Kasumi-1 (cell line): Measurements from ENCODE around the gene IL31RA.

ENCODE experiments used
- DNase-seq, 2 experiments: peaks; one replicate each; lab custom pipeline; 2025; lab: John Stamatoyannopoulos, UW

IL31RA gene

DNA sequence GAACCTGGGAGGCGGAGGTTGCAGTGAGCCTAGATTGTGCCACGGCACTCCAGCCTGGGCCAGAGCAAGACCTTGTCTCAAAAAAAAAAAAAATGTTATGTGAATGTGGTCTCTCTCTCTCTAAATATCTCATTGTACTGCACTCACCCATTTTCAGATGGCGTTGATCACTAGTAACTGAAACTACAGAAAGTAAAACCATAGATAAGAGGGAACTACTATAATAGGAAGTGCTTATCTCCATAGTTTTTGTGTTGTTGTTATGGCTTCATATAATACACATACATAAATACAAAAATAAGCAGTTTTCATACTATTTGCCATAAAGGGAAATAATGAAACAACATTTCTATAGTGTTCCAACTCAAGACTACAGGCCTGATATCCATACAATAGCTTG, 9.1 kb downstream of the IL31RA start:
- DNase-seq, result no peak

DNA sequence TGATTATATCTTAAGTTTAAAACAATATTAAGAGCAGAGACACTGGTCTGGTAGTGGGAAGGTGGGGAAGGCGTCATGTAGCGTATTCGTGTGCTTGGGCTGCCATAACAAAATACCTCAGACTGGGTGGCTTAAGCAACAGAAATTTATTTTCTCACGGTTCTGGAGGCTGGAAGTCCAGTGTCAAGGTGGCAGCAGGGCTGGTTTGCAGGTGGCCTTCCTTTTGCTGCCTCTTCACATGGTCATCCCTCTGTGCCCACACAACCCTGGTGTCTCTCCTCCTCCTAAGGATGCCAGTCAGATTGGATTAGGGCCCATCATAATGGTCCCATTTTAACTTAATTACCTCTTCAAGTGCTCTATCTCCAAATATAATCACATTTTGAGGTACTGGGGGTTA, 9.6 kb downstream of the IL31RA start:
- DNase-seq, result no peak

DNA sequence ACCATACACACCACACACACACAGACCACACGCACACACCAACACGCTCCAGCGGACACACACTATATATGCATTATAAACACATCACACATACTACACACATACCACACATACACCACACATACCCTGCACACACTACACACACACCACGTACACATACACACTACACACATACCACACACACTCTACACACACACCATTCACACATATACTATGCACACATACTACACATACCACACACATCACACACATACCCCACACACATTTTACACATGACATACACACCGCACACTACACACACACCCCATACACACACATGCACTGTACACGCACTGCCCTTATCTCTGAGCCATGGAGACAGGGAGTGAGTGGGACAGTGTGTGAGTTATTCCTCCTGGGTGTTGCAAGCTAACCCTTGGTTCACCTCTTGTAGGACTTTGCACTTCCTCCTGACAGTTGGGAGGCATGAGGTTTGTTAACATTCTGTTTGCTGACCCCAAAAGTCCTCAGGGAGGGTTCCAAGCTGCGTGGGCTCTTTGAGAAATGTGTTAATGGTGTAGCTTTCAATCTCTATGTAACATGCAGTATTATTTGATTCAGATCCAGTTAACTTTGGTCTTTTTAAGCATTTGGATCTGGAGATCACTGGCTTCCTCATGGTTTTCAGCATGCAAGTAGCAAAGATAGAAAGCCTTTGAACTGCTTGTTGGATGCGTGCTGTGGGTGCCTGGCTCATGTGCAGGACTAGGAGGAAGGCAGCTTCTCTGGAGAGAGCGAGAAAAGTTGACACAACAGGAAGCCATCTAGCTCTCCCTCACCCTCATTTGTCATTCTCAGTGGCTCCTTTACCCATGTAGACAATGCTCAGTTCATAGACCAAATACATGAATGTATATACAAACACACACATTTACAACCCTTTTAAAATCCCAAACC, 13.7 kb downstream of the IL31RA start:
- DNase-seq, result peak; percentile 24 to 42

DNA sequence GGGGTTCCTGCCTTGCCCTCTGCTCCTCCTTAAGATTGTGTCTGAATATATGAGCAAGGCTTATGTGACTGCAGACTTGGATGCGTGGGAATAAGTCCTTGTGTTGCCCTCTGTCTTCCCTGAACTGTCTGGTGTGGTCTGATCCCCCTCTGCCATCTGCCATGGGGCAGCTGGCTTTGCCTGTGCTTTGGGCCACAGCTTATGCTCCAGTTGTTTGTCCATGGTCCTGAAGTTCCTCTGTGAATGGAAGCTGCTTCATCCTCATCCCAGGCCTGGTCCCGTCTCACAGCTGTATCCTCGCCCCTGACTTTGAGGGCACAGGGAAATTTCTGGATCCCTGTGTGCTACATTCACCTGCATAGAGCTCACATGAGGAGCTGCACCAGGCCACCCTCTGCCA, 14.7 kb downstream of the IL31RA start:
- peak; percentile 35 to 36 for DNase-seq

DNA sequence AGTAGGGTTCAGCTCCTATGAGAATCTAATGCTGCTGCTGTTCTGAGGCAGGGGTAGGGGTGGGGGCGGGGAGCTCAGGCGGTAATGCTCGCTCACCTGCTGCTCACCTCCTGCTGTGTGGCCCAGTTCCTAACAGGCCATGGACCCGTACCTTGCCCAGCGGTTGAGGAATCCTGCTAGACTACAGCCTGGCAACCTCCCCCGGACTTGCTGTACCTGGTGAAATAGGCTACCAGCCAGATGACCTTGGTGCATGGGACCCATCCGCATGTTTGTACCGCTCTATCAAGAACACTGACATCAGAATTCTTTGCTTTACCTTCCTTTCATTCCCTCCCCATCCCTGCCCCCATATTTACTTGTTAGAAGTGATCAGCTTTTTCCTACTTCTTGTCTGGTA, 15.3 kb downstream of the IL31RA start:
- DNase-seq, result no peak

DNA sequence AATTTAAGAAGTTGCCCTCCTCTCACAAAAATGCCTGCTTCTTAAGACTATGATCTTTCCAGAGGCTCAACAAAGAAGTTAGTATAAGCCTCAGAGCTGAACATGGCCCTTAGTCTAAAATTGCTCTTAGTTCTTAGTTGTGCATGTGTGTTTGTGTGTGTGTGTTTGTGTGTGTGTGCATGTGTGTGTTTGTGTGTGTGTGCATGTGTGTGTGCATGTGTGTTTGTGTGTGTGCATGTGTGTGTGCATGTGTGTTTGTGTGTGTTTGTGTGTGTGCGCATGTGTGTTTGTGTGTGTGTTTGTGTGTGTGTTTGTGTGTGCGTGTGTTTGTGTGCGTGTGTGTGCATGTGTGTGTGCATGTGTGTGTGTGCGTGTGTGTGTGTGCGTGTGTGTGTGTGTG, 15.8 kb downstream of the IL31RA start:
- no peak for DNase-seq

DNA sequence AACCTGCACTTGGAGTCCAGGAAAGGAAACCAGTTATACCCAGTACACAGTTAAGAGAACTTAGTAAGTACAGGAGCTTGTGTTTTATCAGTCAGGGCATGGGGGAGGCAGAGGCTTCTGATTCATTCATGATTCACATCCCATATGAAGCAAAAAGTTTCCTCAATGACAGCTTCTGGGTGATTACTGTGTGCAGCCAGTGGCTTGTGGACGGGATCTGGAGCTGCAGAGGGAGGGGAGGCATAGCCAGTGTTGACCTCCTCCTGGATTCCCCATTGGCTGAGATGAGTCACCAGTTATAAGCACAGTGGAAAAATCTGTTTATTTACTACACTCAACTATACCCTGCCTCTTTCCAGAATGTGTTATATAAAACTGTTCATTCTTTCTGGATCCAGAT, 17.7 kb downstream of the IL31RA start:
- DNase-seq, result peak; percentile 62 to 77

DNA sequence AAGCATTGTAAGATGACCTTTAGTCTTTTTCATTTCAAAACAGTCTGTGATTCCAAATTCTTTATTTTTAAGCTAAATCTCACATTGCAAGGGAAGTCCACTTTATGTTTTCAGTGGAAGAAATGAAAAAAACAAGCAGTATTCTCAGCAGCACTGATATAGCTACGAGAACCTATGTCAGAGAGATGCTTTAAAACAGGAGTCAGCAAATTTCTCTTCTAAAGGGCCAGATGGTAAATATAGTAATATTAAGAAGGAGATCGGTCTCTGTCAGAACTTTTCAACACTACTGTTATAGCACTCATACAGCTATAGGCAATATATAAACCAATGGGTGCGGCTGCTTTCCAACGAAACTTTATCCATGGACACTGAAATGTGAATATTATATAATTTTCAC, 18.7 kb downstream of the IL31RA start:
- DNase-seq, result no peak

DNA sequence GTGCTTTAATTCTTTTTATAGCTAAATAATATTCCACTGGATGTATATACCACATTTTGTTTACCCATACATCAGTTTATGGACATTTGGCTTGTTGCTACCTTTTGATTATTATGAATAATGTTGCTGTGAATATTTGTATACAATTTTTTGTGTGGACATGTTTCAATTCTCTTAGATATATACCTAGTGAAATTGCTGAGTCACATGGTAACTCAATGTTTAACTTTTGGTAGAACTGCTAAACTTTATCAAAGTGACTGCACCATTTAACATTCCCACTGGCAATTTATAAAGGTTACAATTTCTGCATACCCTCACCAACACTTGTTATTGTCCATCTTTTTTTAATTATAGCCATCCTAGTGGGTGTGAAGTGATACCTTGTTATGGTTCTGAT, 22.1 kb downstream of the IL31RA start:
- no peak for DNase-seq

DNA sequence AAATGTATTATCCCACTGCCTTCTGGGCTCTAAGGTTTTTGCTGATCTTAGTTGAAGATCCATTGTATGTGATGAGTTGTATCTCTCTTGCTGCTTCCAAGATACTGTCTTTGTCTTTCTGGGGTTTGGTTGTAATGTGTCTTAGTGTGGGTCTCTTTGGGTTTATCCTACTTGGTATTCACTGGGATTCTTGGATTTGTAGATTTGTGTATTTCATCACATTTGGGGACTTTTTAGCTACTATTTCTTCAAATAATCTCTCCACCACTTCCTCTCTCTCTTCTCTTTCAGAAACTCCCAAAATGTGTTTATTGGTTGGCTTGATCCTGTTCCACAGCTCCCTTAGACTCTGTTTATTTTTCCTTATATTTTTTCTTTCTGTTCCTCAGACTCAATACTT, 26.5 kb downstream of the IL31RA start:
- DNase-seq, result no peak

DNA sequence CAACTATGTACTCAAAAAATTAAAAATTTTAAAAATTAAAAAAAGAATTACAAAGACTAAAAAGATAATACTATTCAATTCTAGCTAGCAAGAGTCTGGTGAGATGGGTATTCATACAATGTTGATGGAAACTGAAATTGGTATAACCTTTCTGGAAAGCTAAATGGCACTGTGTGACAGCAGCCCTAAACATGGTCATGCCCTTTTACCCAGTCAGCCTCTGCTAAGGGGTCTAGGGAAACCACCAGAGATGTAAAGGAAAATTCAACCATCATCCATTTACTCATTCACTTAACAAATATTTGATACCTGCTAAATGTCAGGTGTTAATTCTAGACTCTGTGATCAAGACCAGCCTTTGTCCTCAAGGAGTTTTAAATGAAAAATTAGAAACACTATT, 29.3 kb downstream of the IL31RA start:
- DNase-seq, result no peak

DNA sequence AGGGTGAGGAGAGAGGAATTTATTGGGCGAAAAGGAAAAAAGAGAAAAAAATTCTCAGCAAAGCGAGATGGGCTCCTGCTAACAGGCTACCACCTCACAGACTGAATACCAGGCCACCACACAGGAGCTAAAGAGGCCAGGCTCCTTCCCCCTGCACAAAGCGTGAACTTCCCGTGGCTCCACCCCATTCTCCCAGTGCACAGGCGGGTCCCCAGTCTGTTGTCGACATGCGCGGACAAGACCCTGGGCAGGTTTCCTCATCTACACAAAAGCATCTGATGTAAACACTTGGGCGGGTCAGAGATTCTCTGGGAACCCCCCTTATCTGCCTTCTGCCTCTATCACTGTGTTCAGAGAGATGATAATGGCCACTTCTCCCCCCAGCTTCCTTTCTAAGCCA, 34.2 kb downstream of the IL31RA start:
- no peak for DNase-seq

DNA sequence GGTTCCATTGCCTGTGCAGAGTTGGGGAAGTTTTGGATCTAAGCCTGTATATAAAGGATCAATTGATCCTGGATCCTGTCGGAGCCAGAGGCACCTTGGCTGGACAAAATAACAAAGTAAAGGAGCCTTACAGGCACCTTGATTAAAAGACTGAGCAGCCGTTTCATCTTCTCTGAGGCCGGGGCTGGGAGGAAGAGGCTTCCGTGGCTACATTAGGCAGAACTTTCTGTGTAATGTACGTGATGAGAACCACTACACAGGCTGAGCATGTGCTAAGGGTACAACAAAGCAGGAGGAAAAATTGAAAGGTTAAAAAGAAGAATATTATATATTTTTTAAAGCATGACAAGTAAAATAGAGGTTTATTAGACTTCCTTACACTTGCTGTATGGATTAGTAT, 37.0 kb downstream of the IL31RA start:
- DNase-seq, result no peak

DNA sequence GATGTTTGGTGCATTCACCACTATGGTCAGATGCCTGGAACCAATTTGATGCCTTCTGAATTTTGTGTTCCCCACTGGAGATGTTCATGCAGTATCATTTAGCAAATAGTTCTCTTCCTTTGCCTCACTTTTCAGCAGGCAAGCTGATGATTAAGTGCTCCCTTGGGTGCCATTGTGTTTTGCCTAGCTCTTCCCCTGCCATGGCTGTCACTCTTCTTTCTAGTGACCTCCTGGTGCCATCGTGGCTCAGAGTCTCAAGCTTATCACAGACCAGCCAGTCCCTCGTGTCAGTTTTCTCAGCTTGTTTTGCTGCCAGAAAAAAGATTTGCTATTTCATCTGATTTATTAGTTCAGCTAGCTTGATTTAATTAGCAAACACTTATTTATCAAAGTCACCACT, 41.3 kb downstream of the IL31RA start:
- DNase-seq, result no peak

DNA sequence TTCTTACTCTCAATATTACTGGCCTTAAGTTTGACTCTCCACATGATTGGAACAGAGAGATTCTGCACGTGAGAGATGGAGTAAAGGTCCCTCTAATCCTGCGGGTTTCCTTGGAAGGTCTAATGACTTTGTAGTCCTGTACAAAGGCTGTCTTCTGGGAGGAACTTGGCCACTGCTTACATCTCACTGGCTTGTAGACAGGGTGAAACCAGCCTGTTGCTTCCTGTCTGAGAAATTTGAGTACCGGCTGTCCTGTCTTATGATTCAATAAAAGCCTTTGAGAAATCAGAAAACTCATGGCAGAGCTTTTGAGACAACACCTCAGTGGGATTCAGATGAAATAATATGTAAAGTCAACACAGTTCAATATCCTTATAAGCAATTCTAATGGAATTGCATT, 43.0 kb downstream of the IL31RA start:
- peak in 1 of 2 experiments; percentile 5 for DNase-seq

DNA sequence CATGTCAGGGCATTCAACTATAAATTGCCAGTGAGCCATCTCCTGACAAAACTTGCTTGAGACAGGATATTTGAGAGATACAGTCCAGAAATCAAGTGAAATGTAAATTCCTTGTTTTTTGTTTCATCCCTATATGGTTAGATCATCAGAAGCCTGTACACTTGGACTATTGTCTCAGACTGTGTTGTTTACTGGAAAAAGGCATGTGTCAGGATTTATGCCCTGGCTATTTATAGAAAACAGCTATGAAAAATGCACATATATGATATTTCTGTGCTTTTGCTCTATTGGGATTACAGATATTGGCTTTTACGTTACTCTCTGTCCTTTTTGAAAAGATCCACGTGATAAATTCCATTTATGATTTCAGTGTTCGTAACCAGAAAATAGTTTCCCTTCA, 44.2 kb downstream of the IL31RA start:
- DNase-seq, result no peak

DNA sequence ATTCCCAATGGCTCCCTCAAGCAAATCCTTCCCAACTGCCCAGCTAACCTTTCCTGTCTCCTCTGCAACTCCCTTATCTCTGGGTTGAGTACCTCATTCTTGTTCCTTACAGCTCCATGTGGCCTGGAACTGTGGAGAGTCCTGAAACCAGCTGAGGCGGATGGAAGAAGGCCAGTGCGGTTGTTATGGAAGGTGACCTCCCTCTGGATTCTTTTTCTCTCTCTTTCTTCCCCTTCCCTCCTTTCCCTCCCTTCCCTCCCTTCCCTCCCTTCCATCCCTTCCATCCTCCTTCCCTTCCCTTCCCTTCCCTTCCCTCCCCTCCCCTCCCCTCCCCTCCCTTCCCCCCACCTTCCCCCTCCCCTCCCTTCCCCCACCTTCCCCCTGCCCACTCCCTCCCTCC, 45.1 kb downstream of the IL31RA start:
- no peak for DNase-seq

DNA sequence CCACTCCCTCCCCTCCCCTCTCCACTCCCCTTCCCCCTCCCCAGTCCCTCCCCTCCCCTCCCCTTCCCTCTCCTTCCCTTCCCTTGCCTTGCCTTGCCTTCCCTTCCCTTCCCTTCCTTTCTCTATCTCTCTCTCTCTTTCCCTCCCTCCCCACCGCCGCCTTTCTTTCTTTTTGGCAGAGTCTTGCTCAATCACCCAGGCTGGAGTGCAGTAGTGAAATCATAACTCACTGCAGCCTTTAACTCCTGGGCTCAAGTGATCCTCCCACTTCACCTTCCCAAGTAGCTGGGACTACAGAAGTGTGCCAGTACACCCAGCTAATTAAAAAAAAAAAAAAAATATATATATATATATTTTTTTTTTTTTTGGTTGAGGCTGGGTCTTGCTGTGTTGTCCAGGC, 45.5 kb downstream of the IL31RA start:
- DNase-seq, result no peak

DNA sequence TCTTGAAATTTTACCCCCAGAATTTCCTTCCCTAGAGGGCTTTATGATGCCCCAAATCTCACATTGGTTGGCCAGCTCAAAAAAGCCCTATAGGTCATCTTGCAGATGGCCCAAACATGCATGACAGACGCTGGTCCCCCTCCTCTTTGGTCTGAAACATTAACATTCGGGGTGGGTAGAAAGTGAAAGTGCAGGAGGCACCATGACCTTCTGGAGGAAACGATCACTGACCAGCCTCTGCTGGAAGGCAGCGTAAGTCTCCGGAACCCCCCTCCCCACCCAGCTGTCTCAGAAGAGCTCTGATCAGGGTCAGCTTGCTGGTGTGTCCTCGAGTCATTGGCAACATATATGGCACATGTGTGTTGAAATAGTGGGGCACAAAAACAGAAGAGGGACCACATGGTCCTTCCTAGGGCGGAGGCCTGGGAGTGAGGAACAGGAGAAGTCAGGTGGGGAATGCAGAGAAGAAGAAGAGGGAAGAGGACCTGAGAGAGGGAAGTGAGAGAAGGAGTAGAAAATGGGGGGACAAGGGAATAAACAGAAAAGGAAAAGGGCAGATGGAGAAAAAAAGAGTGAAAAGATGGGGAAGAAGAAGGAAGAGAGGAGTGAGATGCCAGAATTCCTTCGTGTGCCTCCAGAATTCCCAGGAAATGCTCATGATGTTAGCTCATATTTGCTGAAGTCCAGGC, 46.2 kb downstream of the IL31RA start:
- DNase-seq, result no peak

DNA sequence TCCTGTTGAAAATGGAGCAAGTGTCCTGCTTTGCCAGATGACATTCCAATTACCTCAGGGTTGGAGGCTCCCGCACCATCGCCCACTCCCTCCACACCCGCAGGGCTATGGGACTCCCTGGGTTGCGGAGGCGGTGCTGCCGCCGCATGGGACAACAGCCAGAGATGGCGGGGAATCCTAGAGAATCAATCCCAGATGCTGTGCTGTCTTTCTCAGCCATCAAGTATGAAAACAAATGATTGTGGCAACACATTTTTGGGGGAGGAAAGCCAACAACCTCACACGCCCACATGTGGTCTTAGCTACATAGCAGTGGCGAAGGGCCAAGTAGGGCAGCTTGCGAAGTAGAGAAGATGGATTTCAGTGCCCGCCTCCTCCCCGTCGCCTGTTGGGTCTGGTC, 46.7 kb downstream of the IL31RA start:
- no peak for DNase-seq

DNA sequence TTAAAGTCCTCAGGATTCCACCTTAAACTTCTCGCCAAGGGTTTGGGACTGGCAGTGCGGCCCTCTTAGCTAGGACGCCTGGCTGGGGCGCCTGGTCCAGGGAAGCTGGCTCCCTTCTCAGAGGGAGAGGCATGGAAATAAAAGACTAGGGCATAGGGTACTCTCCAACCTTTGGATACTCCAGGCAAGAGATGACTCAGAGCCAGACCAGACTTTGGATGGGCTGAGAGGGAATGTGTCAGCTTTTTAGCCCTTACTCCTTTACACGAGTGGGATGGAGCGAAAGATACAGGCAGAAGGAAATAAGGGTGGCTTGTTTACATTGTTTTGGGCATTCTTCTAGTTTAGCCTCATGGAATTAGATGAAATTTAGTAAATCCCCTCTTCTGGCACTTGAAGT, 48.2 kb downstream of the IL31RA start:
- DNase-seq, result no peak

DNA sequence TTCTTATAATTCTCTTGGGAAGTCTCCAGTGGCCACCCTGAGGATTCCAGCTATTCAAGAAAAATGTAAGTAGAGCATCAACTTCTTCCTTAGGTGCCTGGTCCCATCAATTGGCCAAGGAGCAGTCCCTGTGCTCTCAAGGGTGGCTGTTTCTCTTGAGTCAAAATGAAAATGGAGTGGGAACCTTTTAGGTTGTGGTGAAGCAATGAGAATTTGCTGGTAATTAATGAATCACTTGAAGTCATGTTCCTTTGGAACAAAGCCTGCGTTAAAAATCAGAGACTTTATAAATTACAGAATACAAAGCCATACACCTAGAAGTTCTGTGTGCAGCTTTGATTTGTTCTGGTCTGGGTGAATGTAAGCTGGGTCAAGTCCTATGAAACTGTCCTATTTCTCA, 48.9 kb downstream of the IL31RA start:
- no peak for DNase-seq

DNA sequence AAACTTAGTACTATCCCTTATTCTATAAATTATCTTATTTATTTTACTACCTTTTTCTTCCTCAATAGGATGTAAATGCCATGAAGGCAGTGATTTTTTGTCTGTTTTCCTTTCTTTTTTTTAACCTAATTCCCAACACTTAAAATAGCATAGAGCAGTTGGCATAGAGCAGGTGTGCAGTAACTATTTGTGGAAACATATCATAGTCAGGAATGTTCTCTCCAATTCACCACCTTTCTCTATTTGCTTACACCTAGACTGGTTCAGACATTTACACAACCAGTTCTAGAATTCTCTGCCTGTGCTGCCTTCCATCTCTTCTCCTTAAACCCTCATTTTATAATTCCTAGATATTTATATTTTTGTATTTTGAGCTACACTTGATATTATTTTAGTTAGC, 49.6 kb downstream of the IL31RA start:
- no peak for DNase-seq

DNA sequence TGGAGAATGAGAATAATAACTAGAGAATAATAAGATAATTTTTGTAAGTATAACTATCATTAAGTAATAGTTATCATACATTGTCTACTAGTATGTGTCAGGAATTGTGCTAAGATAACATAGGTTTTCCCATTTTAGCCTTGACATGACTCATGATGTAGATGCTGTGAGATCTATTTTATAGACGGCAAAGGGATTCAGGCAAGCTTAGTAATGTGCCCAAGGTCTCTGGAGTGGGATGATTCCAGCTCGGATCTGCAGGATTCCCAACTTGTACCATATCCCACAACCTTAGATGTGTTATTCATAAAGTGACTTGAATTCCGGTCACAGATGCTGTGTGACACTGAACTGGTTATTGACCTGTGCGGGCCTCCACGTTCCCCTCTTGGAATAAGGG, 51.5 kb downstream of the IL31RA start:
- no peak for DNase-seq
